Uterus (tissue), 2 donors: ENCODE results near the gene KISS1R.

Experiments used
- CTCF ChIP-seq, 4 experiments: fragments of 200-600 bp in 2 of 4; fragments of 450-650 bp in 2 of 4; sonication (generic) in 2 of 4; IDR thresholded peaks; one replicate each; pipeline ENCODE4 v1.5.1; 2016 to 2019; ENCODE audit warnings: antibody characterized with exemption in 4 of 4, mild to moderate bottlenecking in 2 of 4, moderate library complexity in 1 of 4
- POLR2A ChIP-seq, 2 donors: fragments of 450-650 bp; IDR thresholded peaks; one replicate each; pipeline ENCODE4 v1.6.1; 2016; ENCODE audit warnings: antibody characterized with exemption in 2 of 2, mild to moderate bottlenecking in 1 of 2, moderate library complexity in 1 of 2

- TF ChIP-seq CTCF (IDR thresholded peaks at IDR 0.05) (no peak), POLR2A (IDR thresholded peaks at IDR 0.05) (no peak)
These were observed 25.1 kb downstream of the KISS1R start for GRCh38 chr19:942133-942645.
